H1 (cell line): Measurements from ENCODE around the gene TLR1. TPM values are rescaled to one million over a fixed set of nuclear protein-coding genes. Genes with fewer than 3 reads are reported as not detected.

ENCODE experiments used
- CTCF ChIA-PET: fragments of 300-600 bp; sonication (Branson Sonifier 250); formaldehyde crosslinking; loops from one replicate; lab custom pipeline; 2021; ENCODE audit not compliant: partially characterized antibody; lab: Charles Lee
- POLR2A ChIA-PET: fragments of 300-600 bp; sonication (Branson Sonifier 250); formaldehyde crosslinking; loops from one replicate; lab custom pipeline; 2021; ENCODE audit warnings: inconsistent platforms; ENCODE audit not compliant: partially characterized antibody; lab: Charles Lee
- DNase-seq, 2 experiments: peaks; one replicate each; pipeline versions ENCODE4 v3.0.0 to v3.0.0-alpha.2; 2010 to 2022; ENCODE audit warnings: low spot score in 2 of 2, low read depth in 1 of 2, mixed read lengths in 1 of 2
- FAIRE-seq: peaks from 2 replicates; lab custom pipeline; 2011; peaks lifted over from hg19 to GRCh38; lab: Jason Lieb, UNC
- H2AFZ ChIP-seq: 2 replicates; pipeline ENCODE4 v1.8.1; 2012; ENCODE audit warnings: low read length, inconsistent platforms
- H2AK5ac ChIP-seq: 2 replicates; pipeline ENCODE4 v1.6.1; 2013; ENCODE audit warnings: low read depth, low read length
- H2BK120ac ChIP-seq: replicated peaks from 2 replicates; pipeline ENCODE3; 2013; ENCODE audit warnings: low read depth, low read length, inconsistent platforms
- H2BK12ac ChIP-seq: 2 replicates; pipeline ENCODE4 v1.6.1; 2013; ENCODE audit warnings: low read depth, low read length
- H2BK15ac ChIP-seq: 2 replicates; pipeline ENCODE4 v1.6.1; 2013; ENCODE audit warnings: low read length
- H2BK20ac ChIP-seq: 2 replicates; pipeline ENCODE4 v1.6.1; 2013; ENCODE audit warnings: low read length
- H2BK5ac ChIP-seq: 2 replicates; pipeline ENCODE4 v1.6.1; 2013; ENCODE audit warnings: low read depth, low read length
- H3K14ac ChIP-seq: 2 replicates; pipeline ENCODE4 v1.6.1; 2013; ENCODE audit warnings: inconsistent platforms; ENCODE audit not compliant: insufficient read length
- H3K18ac ChIP-seq: 2 replicates; pipeline ENCODE4 v1.6.1; 2013; ENCODE audit warnings: low read length; ENCODE audit errors: extremely low read depth
- H3K23ac ChIP-seq: 2 replicates; pipeline ENCODE4 v1.6.1; 2013; ENCODE audit warnings: inconsistent platforms; ENCODE audit not compliant: insufficient read length
- H3K23me2 ChIP-seq: 2 replicates; pipeline ENCODE4 v1.6.1; 2013; ENCODE audit warnings: low read depth, low read length
- H3K27ac ChIP-seq: 2 replicates; pipeline ENCODE4 v1.6.1; 2011; ENCODE audit warnings: low read depth, low read length, inconsistent platforms
- H3K27me3 ChIP-seq, 4 experiments: replicated peaks in 1 of 4; 1 replicate in 1 of 4; 2 replicates in 3 of 4; pipeline versions ENCODE4 v1.6.1 to v1.8.1; 2011 to 2013; ENCODE audit warnings: low read length in 3 of 4, mild to moderate bottlenecking in 3 of 4, inconsistent platforms in 2 of 4, mixed read lengths in 2 of 4, moderate library complexity in 1 of 4; ENCODE audit not compliant: control insufficient read depth in 3 of 4, insufficient read depth in 3 of 4; ENCODE audit errors: extremely low read depth in 1 of 4
- H3K36me3 ChIP-seq, 4 experiments: 2 replicates each; pipeline versions ENCODE4 v1.6.1 to v1.8.1; 2011 to 2013; ENCODE audit warnings: mild to moderate bottlenecking in 4 of 4, low read length in 3 of 4, moderate library complexity in 2 of 4, control low read depth in 1 of 4, inconsistent platforms in 1 of 4; ENCODE audit not compliant: insufficient read depth in 4 of 4, control insufficient read depth in 2 of 4
- H3K4ac ChIP-seq: replicated peaks from 2 replicates; pipeline ENCODE3; 2013; ENCODE audit warnings: low read length, low read depth, mixed read lengths, inconsistent platforms; ENCODE audit not compliant: insufficient read length
- H3K4me1 ChIP-seq, 4 experiments: replicated peaks in 1 of 4; 1 replicate in 1 of 4; 2 replicates in 3 of 4; pipeline versions ENCODE4 v1.6.1 to v1.8.1; 2011 to 2013; ENCODE audit warnings: low read length in 3 of 4, inconsistent platforms in 2 of 4, mixed read lengths in 1 of 4; ENCODE audit not compliant: insufficient read depth in 4 of 4, control insufficient read depth in 3 of 4
- H3K4me2 ChIP-seq, 2 experiments: 2 replicates each; pipeline versions ENCODE4 v1.6.1 to v1.8.1; 2011 to 2013; ENCODE audit warnings: low read depth in 2 of 2, low read length in 2 of 2, control low read depth in 1 of 2, inconsistent platforms in 1 of 2, mild to moderate bottlenecking in 1 of 2; ENCODE audit not compliant: insufficient read depth in 1 of 2
- H3K4me3 ChIP-seq, 4 experiments: fragments of 200-600, 300-600 bp in 1 of 4; sonication (generic), shearing (Covaris generic), sonication (Bioruptor Twin) in 1 of 4; 2 replicates each; pipeline versions ENCODE4 v1.5.1 to v1.8.1; 2011 to 2016; ENCODE audit warnings: low read length in 4 of 4, low read depth in 3 of 4, control low read depth in 2 of 4, inconsistent platforms in 2 of 4, mild to moderate bottlenecking in 2 of 4, mixed read lengths in 1 of 4, moderate library complexity in 1 of 4; ENCODE audit not compliant: insufficient read depth in 2 of 4; ENCODE audit errors: extremely low read depth in 1 of 4
- H3K56ac ChIP-seq: replicated peaks from 2 replicates; pipeline ENCODE3; 2013; ENCODE audit warnings: low read depth, mild to moderate bottlenecking, mixed read lengths, low read length, inconsistent platforms; ENCODE audit not compliant: insufficient read length
- H3K79me1 ChIP-seq: 2 replicates; pipeline ENCODE4 v1.6.1; 2013; ENCODE audit warnings: low read depth, low read length, control low read depth
- H3K79me2 ChIP-seq, 2 experiments: 2 replicates each; pipeline versions ENCODE4 v1.6.1 to v1.8.1; 2012 to 2013; ENCODE audit warnings: low read length in 2 of 2, mild to moderate bottlenecking in 2 of 2, inconsistent platforms in 1 of 2; ENCODE audit not compliant: insufficient read depth in 2 of 2, control insufficient read depth in 1 of 2
- H3K9ac ChIP-seq, 4 experiments: replicated peaks in 1 of 4; 1 replicate in 1 of 4; 2 replicates in 3 of 4; pipeline versions ENCODE4 v1.6.1 to v1.8.1; 2011 to 2013; ENCODE audit warnings: low read depth in 3 of 4, low read length in 3 of 4, control low read depth in 2 of 4, mild to moderate bottlenecking in 2 of 4, moderate library complexity in 2 of 4, inconsistent platforms in 1 of 4; ENCODE audit errors: extremely low read depth in 1 of 4
- H3K9me3 ChIP-seq, 2 experiments: 2 replicates each; pipeline versions ENCODE4 v1.6.1 to v1.8.1; 2012 to 2013; ENCODE audit warnings: mild to moderate bottlenecking in 2 of 2, moderate library complexity in 2 of 2, control low read depth in 1 of 2, inconsistent platforms in 1 of 2, low read depth in 1 of 2, low read length in 1 of 2, mixed read lengths in 1 of 2; ENCODE audit not compliant: insufficient read depth in 2 of 2
- H4K20me1 ChIP-seq, 2 experiments: replicated peaks in 1 of 2; 2 replicates each; pipeline versions ENCODE3 to v1.8.1; 2011 to 2013; ENCODE audit warnings: inconsistent platforms in 2 of 2, low read length in 2 of 2, mild to moderate bottlenecking in 1 of 2; ENCODE audit not compliant: insufficient read depth in 2 of 2, control insufficient read depth in 1 of 2
- H4K5ac ChIP-seq: 2 replicates; pipeline ENCODE4 v1.6.1; 2013; ENCODE audit warnings: low read length, low read depth, mixed read lengths, inconsistent platforms; ENCODE audit not compliant: insufficient read length
- H4K8ac ChIP-seq: 2 replicates; pipeline ENCODE4 v1.8.0; 2013; ENCODE audit warnings: mild to moderate bottlenecking, moderate library complexity, low read length, inconsistent platforms; ENCODE audit not compliant: insufficient read depth; ENCODE audit errors: extremely low read depth
- H4K91ac ChIP-seq: replicated peaks from 2 replicates; pipeline ENCODE3; 2013; ENCODE audit warnings: low read length, mixed read lengths, inconsistent platforms; ENCODE audit not compliant: insufficient read length
- CREB1 ChIP-seq: IDR thresholded peaks from 2 replicates; pipeline ENCODE4 v1.6.1; 2012; ENCODE audit warnings: inconsistent platforms
- EGR1 ChIP-seq: IDR thresholded peaks from 2 replicates; pipeline ENCODE4 v1.6.1; 2011; ENCODE audit warnings: low read depth, low read length, borderline replicate concordance
- EP300 ChIP-seq, 2 experiments: IDR thresholded peaks; 1 replicate in 1 of 2; 2 replicates in 1 of 2; pipeline ENCODE4 v1.6.1; 2011 to 2012; ENCODE audit warnings: low read depth in 2 of 2, low read length in 2 of 2, mild to moderate bottlenecking in 2 of 2, borderline replicate concordance in 1 of 2, inconsistent platforms in 1 of 2, moderate library complexity in 1 of 2
- KDM5A ChIP-seq: fragments of 200-600 bp; IDR thresholded peaks from 2 replicates; pipeline ENCODE4 v1.7.1; 2012; ENCODE audit warnings: mild to moderate bottlenecking, low read length, inconsistent platforms, mixed read lengths
- POLR2AphosphoS5 ChIP-seq: IDR thresholded peaks from 2 replicates; pipeline ENCODE4 v1.6.1; 2011; ENCODE audit warnings: low read depth, low read length
- SRF ChIP-seq: IDR thresholded peaks from 2 replicates; pipeline ENCODE4 v1.6.1; 2011; ENCODE audit warnings: mild to moderate bottlenecking, low read depth, low read length, moderate library complexity
- TBP ChIP-seq: IDR thresholded peaks from 2 replicates; pipeline ENCODE4 v1.6.1; 2011; ENCODE audit warnings: low read depth, low read length, improper control_type of control experiment
- USF2 ChIP-seq: IDR thresholded peaks from 2 replicates; pipeline ENCODE4 v1.6.1; 2011; ENCODE audit warnings: low read length, improper control_type of control experiment
- YY1 ChIP-seq: IDR thresholded peaks from 2 replicates; pipeline ENCODE4 v1.6.1; 2011; ENCODE audit warnings: low read depth, mild to moderate bottlenecking, low read length
- WGBS, 2 experiments: shearing (Covaris generic) in 1 of 2; methylation state at CpG; one replicate each; pipeline versions ENCODE4 v1.1.6 to v1.1.7; 2013 to 2015; ENCODE audit warnings: low lambda C conversion rate in 2 of 2, mixed read lengths in 2 of 2, inconsistent platforms in 1 of 2, low coverage in 1 of 2, missing lambda C conversion rate in 1 of 2; ENCODE audit not compliant: insufficient replicate concordance in 2 of 2, insufficient coverage in 1 of 2, insufficient read length in 1 of 2; ENCODE audit errors: extremely low coverage in 1 of 2, missing lambda C conversion rate in 1 of 2; 5-methylcytosine and 5-hydroxymethylcytosine counted together
- polyA plus RNA-seq, 7 experiments: library from polyadenylated mRNA; depleted of rRNA in 3 of 7; stranded (reverse) in 5 of 7; unstranded in 2 of 7; fragments of >200 nt in 5 of 7; fragments of 200-250 nt in 2 of 7; gene quantifications; 1 replicate in 5 of 7; 2 replicates in 1 of 7; 4 replicates in 1 of 7; pipeline versions ENCODE4 v1.2.1 to v1.2.3, GENCODE V29; 2011 to 2013; ENCODE audit warnings: missing spikeins in 2 of 7, mixed read lengths in 2 of 7
- total RNA-seq: library from RNA; stranded (reverse); fragmentation: NEBNext Ultra II Directional; extraction: Animal tissue kit (Norgen Biotek cat#: 25700); gene quantifications from 2 replicates; pipeline ENCODE4 v1.2.1, GENCODE V29; 2021
- TF ChIP-seq, protein P1 (sequence below): IDR thresholded peaks from 2 replicates; pipeline ENCODE4 v1.6.1; 2012; ENCODE audit warnings: inconsistent platforms
- TF ChIP-seq, protein P2 (sequence below): IDR thresholded peaks from 2 replicates; pipeline ENCODE4 v1.6.1; 2012; ENCODE audit warnings: inconsistent platforms

TLR1 gene
- total and polyA plus RNA-seq, 2 of the 8 experiments (the other 6 are each of a cell fraction or from before 2014, with no cell fraction given): not detected

DNA sequence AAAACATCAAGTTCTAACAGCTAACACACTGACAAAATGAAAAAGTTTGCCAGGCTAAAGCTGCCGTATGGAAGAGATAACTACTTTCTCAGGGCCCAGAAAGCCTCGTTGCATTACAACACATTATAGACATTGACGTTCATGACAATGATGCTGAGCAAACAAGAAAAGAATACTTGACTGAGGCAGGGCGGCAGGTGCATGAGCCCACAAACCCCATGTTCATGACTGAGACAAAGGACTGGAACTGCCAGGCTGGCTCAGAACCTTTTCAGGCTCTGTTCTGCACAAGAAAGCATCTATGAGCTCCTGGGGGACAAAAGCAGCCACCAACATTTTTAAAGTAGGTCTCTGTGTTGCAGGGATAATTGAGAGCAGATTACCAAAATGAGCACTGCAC lies 38.4 kb upstream of the TLR1 start:
- no peaks in the 10 kb centered on the region; the same call in 1 of the 2 replicates for H3K23me2 ChIP-seq
- H3K79me1 ChIP-seq: no peaks in the 10 kb centered on the region
- DNase-seq (no peak), FAIRE-seq (no peak)
- H4K5ac ChIP-seq: no peak overlapping the region
- no peak overlapping the region for H2BK5ac ChIP-seq
- peaks cover 4 to 6% of the 10 kb centered on the region in 2 experiments; a peak in 2 of 4 replicates for H3K9me3 ChIP-seq
- no peaks in the 10 kb centered on the region for H3K27me3 ChIP-seq
- no peak overlapping the region for H2BK120ac ChIP-seq
- no peak overlapping the region for H2BK20ac ChIP-seq
- no peak overlapping the region for H3K23ac ChIP-seq
- H3K4ac ChIP-seq: no peak overlapping the region
- H2AFZ ChIP-seq: no peak overlapping the region
- peaks cover 0 to 3% (median 0%) of the 10 kb centered on the region in 4 experiments; a peak in 1 of 7 replicates for H3K4me1 ChIP-seq
- H4K91ac ChIP-seq: no peak overlapping the region
- CTCF ChIA-PET: interaction anchor here (1.0 to 1.9 kb wide), 5 partner anchors 13 to 61 kb away, joined by 3 to 5 read pairs (median 4); partner anchors contain the start of gene TLR10
- H3K79me2 ChIP-seq: no peaks in the 10 kb centered on the region
- no peak overlapping the region for H3K56ac ChIP-seq
- no peak for TF ChIP-seq YY1
- TF ChIP-seq POLR2AphosphoS5: no peak
- TF ChIP-seq, protein P1, sequence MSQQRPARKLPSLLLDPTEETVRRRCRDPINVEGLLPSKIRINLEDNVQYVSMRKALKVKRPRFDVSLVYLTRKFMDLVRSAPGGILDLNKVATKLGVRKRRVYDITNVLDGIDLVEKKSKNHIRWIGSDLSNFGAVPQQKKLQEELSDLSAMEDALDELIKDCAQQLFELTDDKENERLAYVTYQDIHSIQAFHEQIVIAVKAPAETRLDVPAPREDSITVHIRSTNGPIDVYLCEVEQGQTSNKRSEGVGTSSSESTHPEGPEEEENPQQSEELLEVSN: no peak
- no peak for TF ChIP-seq EGR1
- no peak for TF ChIP-seq EP300 (IDR thresholded peaks at IDR 0.05; ENCODE audit: borderline replicate concordance in 1 of 2, low read depth in 2 of 2, low read length in 2 of 2)
- no peak for TF ChIP-seq TBP
- TF ChIP-seq KDM5A: no peak
- no peak for TF ChIP-seq SRF
- TF ChIP-seq CREB1: no peak
- TF ChIP-seq, protein P2, sequence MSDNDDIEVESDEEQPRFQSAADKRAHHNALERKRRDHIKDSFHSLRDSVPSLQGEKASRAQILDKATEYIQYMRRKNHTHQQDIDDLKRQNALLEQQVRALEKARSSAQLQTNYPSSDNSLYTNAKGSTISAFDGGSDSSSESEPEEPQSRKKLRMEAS: no peak
- no peak for TF ChIP-seq USF2
- TF ChIP-seq, all 59 proteins: peak for 0
- Histone ChIP-seq H3K18ac (no peak overlapping the region), H4K8ac (no peak overlapping the region), H2BK12ac (no peak overlapping the region), H3K4me3 (no peak overlapping the region), H2BK15ac (no peak overlapping the region), H3K36me3 (no peaks in the 10 kb centered on the region), H4K20me1 (no peaks in the 10 kb centered on the region), H2AK5ac (no peak overlapping the region), H3K4me2 (no peak overlapping the region), H3K9ac (no peak overlapping the region), H3K14ac (no peak overlapping the region), H3K27ac (no peak overlapping the region)
- WGBS, 2 experiments: 81% methylated on average over 4 of the region's 4 CpGs; no CpG with 5 or more reads in 1 of the 2 experiments
- POLR2A ChIA-PET: no interaction called here
